HG03280 (cell line): ENCODE data around the gene FATE1.

Source experiments
- ATAC-seq: cut with Tn5 transposase; IDR thresholded peaks from one replicate; pipeline ENCODE4 v1.9.1; 2021; ENCODE audit warnings: mild to moderate bottlenecking, moderate library complexity; ENCODE audit not compliant: unreplicated experiment

The FATE1 gene

DNA sequence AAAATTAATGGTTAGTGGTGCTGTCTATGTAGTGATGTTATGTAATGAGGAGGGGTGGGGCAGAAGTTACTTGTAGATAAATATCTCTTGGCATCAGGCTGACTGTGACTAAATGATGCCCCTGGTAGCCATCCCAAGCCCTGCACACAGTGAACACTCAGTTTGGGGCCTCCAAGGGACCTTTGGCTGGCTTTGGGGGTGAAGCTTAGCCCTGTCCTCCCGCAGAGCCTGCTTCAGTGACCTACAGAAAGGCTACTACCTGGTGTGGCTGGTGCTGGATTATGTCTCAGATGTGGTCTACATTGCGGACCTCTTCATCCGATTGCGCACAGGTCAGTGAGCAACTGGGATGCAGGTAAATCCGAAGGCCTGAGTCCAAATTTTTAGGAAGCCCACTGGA is 26.5 kb downstream of the FATE1 start:
- no peak for ATAC-seq

DNA sequence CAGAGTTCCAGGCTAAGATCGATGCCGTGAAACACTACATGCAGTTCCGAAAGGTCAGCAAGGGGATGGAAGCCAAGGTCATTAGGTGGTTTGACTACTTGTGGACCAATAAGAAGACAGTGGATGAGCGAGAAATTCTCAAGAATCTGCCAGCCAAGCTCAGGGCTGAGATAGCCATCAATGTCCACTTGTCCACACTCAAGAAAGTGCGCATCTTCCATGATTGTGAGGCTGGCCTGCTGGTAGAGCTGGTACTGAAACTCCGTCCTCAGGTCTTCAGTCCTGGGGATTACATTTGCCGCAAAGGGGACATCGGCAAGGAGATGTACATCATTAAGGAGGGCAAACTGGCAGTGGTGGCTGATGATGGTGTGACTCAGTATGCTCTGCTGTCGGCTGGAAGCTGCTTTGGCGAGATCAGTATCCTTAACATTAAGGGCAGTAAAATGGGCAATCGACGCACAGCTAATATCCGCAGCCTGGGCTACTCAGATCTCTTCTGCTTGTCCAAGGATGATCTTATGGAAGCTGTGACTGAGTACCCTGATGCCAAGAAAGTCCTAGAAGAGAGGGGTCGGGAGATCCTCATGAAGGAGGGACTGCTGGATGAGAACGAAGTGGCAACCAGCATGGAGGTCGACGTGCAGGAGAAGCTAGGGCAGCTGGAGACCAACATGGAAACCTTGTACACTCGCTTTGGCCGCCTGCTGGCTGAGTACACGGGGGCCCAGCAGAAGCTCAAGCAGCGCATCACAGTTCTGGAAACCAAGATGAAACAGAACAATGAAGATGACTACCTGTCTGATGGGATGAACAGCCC is 28.0 kb downstream of the FATE1 start:
- ATAC-seq: no peak

DNA sequence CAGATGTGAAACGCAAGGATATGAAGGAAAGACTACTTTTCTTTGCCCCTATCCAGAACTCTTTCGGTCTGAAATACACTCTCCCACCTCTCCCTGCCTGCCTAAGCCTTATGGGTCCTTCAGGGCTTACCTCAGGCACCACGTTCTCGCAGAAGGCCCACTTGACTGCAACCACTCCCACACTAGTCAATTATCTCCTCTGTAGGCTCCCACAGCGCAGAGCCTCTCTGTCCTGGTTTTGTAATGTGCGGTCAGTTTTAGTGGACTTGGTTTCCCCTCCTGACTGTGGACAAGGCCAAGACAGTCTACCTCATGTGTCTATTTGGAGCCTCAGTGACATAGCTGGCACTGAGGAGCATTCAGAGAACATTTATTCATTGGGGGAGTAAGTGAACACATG is 29.8 kb downstream of the FATE1 start:
- ATAC-seq: no peak

DNA sequence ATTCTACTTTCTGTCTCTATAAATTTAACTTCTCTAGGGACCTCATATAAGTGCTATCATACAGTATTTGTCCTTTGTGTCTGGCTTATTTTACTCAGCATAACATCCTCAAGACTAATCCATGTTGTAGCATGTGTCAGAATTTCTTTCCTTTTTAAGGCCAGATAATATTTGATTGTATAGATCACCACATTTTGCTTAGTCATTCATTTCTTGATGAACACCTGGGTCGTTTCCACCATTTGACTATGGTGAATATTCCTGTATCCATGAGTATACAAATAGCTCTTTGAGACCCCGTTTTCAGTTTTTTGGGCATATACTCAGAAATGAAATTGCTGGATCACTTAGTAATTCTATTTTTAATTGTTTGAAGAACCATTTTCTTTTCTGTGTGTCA is 30.7 kb downstream of the FATE1 start:
- no peak for ATAC-seq

DNA sequence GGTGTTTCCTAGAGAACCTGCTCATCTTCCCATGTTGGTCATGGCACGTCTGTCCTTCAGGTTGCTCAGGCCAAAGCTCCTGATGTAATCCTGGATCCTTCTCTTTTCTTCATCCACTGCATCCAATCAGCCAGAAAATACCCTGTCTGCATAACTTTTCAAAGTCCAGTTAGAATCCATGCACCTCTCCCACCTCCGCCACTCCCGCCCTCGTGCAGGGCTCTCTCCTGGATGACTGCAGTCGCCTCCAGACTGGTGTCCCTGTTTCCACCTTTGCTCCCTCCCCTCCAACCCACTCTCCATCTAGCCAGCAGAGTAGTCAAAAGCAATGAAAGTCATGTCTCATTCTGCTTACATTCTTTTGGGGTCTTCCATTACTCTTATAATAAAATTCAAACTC is 34.7 kb downstream of the FATE1 start:
- no peak for ATAC-seq

DNA sequence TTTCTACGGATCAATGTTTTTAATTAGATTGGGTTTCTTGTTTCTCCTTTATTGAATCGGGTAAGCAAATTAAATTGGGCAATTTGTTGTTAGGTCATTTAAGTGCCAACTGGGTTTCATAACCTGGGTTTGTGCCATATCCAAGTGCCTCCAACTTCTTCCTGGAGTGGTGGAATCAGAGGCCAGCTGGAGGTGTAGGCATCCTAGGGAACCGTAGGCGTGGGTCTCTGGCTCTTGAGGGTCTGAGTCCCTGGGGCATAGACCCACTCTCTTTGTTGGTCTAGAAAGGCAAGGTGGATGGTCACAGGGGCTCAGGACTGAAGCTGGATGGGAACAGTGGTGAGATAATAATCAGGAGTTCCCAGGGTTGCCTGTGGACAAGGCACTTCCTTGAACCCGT is 37.0 kb downstream of the FATE1 start:
- no peak for ATAC-seq

DNA sequence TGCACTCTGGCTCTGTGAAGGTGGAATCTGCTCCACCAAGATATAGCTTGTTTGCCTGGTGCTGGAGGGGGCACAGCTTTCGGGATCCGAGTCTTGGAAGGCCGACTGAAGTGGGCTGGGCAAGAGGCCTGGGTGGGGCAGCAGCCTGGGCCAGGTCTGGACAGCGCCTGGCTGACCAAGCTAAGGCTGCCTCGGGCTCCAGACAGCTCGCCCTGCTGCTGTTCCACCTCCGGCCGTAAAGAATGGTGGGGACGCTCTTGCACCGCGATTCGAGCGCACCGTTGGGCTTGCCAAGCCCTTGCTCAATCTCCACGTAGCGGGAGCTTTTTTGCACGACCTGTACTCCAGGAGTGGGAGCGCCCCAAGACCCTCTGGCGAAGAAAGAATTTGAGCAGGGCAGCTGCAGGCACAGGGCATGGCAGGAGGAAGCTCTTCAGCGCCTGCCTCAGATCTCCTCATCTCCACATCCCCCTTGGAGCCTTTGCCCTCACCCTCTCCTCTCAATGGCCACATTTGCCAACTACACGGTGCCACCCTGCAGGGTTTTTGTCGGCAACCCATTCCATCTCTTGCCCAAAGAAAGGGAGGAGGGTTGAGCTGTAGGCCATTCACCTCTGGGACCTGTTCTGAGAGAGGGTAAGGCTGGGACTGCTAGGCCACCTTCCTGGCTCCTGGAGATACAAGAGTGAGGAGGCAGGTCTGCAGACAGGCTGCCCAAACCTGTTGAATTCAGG is 37.6 kb downstream of the FATE1 start:
- peak; percentile 76 for ATAC-seq

DNA sequence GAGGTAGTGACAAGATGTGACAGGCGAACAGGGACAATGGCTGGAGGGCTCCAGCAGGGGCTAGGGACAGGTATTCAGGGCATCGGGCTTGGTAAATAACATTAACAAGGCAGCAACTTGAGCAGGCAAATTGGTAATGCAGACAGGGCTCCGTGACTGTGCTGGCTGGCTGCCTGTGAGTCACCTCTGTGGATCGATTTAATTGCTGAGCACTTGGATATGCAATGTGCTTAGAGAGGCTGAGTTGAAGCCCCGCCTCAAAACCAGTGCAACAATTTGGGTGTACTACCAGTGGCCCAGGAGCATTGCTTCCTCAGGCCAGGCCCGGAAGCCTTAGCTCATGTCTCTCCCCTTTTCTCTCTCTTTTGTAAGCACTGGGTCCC is 38.2 kb downstream of the FATE1 start:
- no peak for ATAC-seq

DNA sequence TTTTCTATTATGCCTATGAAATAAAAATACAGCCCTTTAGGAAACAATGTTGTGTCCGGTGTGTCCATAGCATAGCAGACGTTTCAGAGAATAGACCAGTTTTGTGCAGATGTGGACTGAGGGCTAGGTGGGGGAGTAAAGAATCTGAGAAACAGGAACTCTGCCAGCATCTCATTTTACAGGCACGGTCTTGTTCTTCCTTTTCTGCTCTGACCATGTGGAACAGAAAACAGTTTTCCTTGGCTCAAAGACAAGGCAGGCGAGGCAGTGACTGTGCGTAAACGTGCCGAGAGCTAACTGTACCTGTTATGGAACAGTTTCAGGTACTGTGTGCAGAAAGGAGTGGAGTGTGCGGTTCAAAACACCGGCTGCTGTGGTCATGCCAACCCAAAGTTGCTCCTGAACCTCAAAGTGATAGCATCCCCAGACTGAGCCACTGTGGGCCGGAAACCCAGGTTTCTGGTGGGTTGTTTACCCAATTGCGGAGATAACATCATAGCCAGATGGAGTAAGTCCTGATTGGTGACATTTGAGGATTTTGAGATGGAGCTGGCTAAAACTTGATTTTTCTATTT is 38.9 kb downstream of the FATE1 start:
- ATAC-seq: no peak

DNA sequence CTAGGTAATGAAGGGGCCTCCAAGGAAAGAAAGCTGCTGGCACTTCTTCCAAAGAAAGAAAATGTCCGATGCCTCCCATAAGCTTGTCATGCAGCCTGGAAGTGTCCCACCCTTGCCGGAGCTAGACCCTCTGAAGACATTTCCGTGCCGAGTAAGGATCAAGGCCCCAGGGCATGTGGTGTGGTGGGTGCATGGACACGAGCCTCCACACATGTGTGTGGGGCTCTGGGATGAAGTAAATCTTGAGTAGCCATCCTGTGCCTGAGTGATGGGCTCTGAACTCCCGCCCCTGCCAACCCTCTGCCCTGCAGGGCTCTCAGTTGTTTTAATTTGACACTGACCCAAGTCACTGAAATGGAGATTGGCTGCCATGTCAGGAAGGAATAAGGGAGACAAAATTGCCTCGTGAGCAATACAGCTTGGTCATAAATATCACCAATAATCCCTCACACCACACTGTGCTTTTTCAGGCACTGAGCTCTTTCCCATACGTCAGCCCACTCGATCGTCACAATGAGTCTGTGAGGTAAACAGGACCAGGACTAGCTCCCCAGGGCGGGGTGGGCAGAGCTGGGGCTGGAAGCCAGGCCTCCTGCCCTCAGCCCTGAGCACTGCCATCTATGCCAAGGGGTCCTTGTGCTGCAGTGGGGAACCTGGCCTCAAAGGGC is 43.3 kb downstream of the FATE1 start:
- ATAC-seq: no peak

DNA sequence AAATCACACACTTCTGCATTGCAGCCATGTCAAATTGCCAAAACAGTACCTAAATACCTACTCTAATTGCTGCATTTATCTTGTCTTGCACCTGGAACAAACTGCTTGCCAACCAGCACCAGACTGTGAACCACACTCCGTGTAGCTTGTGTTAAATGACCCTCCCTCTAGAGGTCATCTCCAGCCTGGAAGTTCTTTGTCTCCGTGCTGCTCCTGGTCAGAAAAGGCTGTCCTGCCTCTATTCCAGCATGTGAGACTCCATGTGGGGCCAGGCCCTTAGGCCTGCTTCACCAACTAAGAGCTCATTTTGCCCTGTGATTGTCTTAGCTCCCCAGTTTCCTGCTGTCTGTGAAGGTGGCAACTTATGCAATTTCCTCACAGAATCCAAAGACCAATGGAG is 47.0 kb downstream of the FATE1 start:
- ATAC-seq: no peak

DNA sequence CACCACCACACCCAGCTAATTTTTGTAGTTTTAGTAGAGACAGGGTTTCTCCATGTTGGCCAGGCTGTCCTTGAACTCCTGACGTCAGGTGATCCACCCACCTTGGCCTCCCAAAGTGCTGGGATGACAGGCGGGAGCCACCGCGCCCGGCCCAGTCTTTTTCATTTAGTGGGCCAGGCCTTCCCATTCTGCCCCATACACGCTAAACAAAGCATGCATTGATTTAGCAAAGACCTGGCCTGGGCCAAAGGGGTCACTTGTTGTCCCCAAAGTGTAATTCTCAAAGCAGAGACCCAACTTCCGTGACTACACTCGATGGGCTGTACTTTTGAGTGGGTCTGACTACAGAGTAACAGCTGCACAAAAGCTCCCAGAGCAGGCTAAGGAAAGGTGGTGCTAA is 47.9 kb downstream of the FATE1 start:
- no peak for ATAC-seq

DNA sequence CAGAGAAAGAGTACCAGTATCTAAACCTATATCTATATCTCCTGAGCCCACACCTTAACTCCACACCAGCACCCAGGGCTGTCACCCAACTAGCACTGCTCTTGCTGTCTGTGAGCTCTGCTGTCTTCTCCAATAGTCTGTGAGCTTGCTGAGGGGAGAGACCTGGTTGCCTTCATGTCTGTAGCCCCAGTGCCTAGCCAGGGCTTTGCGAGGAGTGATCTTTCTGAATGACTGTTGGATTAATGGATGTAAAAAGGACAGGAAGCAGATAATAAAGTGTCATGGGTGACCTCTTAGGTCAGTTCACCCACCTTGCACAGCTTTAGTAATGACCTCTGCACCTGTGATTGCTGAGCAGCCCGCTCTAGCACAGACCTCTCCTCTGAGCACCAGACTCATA is 49.2 kb downstream of the FATE1 start:
- no peak for ATAC-seq

DNA sequence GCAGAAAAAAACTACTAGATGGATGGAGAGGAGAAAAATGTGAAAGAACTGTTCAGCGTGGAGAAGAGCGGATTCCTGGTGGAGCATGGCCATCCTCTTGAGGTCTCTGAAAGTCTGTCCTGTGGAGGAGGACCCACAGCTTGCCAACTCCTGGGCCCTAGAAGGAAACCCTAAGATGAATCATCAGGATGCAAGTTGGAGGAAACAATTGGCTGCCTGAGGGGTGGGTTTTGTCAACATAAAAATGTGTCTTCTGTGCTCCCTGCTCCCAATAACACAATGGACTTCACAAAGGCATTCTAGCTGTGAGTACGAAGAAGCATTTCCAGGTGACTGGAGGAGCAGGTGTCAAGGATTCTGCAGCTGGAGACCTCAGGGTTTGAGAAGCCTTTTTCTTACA is 55.9 kb downstream of the FATE1 start:
- no peak for ATAC-seq
